ENCODE results near the gene EXOC4.

The EXOC4 gene

GRCh38 chr7:133359449-133359848, 106.6 kb downstream of the EXOC4 start:
- Histone ChIP-seq H3K9me3 (ENCODE audit: control insufficient read depth, low read length) (no peaks in the 10 kb centered on the region), H3K27ac (ENCODE audit: low read depth, low read length, severe bottlenecking) (no peak overlapping the region), H3K4me3 (ENCODE audit: extremely low read depth, insufficient read depth, low read length, poor library complexity, severe bottlenecking) (no peak overlapping the region), H3K36me3 (ENCODE audit: control insufficient read depth, insufficient read depth, low read length) (no peaks in the 10 kb centered on the region), H3K4me1 (ENCODE audit: control insufficient read depth, insufficient read depth, low read length, poor library complexity, severe bottlenecking) (peaks cover 8% of the 10 kb centered on the region)

DNA sequence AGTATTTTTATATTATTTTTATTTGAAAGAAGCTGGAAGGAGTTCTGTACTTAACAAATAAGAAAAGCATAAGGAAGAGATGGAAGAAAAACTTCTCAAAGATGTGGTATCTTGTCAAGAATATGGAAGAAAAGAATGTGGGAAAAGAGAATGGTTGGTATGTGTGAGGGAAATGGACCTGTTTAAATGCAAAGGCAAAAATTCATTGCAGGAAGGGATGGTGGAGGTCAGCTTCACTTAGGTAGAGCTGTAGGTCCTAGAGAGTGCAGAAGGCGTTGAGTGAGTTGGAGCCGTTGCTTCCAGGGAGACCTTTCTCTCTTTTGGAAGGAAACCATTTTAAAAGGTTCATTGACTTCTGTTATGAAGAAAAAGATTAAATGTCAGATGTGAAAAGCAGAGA, 107.3 kb downstream of the EXOC4 start:
- Histone ChIP-seq H3K4me3 (ENCODE audit: extremely low read depth, insufficient read depth, low read length, poor library complexity, severe bottlenecking) (no peak overlapping the region), H3K36me3 (ENCODE audit: control insufficient read depth, insufficient read depth, low read length) (no peaks in the 10 kb centered on the region), H3K27ac (ENCODE audit: low read depth, low read length, severe bottlenecking) (no peak overlapping the region), H3K9me3 (ENCODE audit: control insufficient read depth, low read length) (no peaks in the 10 kb centered on the region), H3K4me1 (ENCODE audit: control insufficient read depth, insufficient read depth, low read length, poor library complexity, severe bottlenecking) (peaks cover 8% of the 10 kb centered on the region)
- 66 to 88% methylated on average over 2 of the region's 2 CpGs for WGBS, 2 experiments (ENCODE audit: insufficient coverage in 2 of 2)

DNA sequence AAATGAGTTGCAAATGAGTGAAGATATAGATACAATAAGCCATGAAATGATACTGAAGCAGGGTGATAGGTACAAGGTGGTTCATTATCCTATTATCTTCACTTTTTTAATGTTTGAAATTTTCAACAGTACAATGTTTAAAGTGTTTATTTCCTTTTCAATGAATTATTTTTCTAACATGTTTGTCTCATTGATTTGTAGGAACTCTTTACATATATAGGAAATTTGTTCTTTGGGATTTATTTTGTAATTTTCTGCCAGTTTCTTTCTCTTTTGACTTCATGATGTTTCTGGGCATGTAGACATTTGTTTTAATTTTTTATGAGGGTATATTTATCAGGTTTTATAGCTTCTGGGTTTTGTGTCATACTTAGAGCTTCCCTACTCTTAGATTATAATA, 108.9 kb downstream of the EXOC4 start:
- Histone ChIP-seq H3K27ac (ENCODE audit: low read depth, low read length, severe bottlenecking) (no peak overlapping the region), H3K9me3 (ENCODE audit: control insufficient read depth, low read length) (no peaks in the 10 kb centered on the region), H3K4me3 (ENCODE audit: extremely low read depth, insufficient read depth, low read length, poor library complexity, severe bottlenecking) (no peak overlapping the region), H3K36me3 (ENCODE audit: control insufficient read depth, insufficient read depth, low read length) (no peaks in the 10 kb centered on the region), H3K4me1 (ENCODE audit: control insufficient read depth, insufficient read depth, low read length, poor library complexity, severe bottlenecking) (peaks cover 11% of the 10 kb centered on the region)

DNA sequence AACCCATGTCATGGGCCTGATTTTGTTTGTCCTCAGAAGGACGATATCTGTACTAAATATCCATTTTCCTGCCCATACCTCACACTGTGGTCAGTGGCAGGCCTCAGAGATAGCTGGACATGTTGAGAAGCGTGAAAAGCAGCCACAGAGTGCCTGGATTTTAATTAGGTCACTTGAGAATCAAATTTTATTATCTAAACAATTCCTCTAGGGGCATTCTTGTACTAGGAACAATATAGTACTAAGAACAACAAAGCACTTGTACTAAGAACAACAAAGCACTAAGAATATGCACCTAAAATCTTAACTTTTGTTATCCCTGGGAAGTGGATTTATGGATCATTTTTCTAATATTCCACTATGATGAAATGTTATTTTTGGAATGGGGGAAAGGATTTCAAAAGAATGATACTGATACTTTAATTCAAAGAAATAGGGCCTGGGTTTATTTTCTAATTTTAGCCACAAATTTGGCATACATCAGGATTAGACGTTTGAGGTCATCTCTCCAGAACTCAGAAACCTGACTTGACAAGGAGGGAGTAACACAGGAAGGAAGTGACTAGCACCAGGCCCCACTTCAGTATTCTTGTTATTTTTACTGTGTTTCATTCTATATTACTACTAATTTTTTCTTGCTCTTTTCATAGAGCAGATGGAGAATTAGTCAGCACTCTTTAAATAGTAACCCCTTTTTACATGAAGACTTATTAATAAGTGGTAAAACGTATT, 112.2 kb downstream of the EXOC4 start:
- no peak overlapping the region for H3K4me3 ChIP-seq (ENCODE audit: extremely low read depth, insufficient read depth, low read length, poor library complexity, severe bottlenecking)
- no peak overlapping the region for H3K27ac ChIP-seq (ENCODE audit: low read depth, low read length, severe bottlenecking)
- 100% methylated on average over 1 of the region's 4 CpGs; no CpG with 5 or more reads in 1 of the 2 experiments for WGBS, 2 experiments (ENCODE audit: insufficient coverage in 2 of 2)
- H3K36me3 ChIP-seq (ENCODE audit: control insufficient read depth, insufficient read depth, low read length): no peaks in the 10 kb centered on the region
- H3K9me3 ChIP-seq (ENCODE audit: control insufficient read depth, low read length): no peaks in the 10 kb centered on the region
- peaks cover 3% of the 10 kb centered on the region for H3K4me1 ChIP-seq (ENCODE audit: control insufficient read depth, insufficient read depth, low read length, poor library complexity, severe bottlenecking)

- Histone ChIP-seq H3K27ac (ENCODE audit: low read depth, low read length, severe bottlenecking) (no peak overlapping the region), H3K4me1 (ENCODE audit: control insufficient read depth, insufficient read depth, low read length, poor library complexity, severe bottlenecking) (peaks cover 3% of the 10 kb centered on the region), H3K4me3 (ENCODE audit: extremely low read depth, insufficient read depth, low read length, poor library complexity, severe bottlenecking) (no peak overlapping the region), H3K9me3 (ENCODE audit: control insufficient read depth, low read length) (no peaks in the 10 kb centered on the region), H3K36me3 (ENCODE audit: control insufficient read depth, insufficient read depth, low read length) (no peaks in the 10 kb centered on the region)
- no CpG with 5 or more reads among the region's 3 CpGs for WGBS, 2 experiments (ENCODE audit: insufficient coverage in 2 of 2)
Measured at GRCh38 chr7:133365917-133366316, 113.0 kb downstream of the EXOC4 start.

DNA sequence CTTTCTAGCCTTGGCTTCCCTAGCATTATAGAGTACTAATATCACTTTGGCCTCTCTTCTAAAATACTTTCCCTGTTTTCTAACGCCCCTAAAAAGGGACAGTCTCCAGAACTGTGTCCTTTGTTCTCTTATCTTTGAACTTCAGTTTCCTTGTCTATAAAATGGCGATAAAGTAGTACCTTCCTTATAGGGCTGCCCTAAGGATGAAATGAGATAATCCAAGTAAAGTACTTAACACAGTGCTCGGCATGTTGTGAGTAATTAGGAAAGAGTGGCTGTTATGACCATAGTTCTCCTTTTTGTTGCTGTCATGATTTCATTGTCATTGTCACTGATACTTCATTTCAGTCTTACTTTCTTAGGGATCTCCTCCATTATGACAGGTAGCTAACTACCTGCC, 114.7 kb downstream of the EXOC4 start:
- Histone ChIP-seq H3K27ac (ENCODE audit: low read depth, low read length, severe bottlenecking) (no peak overlapping the region), H3K4me3 (ENCODE audit: extremely low read depth, insufficient read depth, low read length, poor library complexity, severe bottlenecking) (no peak overlapping the region), H3K36me3 (ENCODE audit: control insufficient read depth, insufficient read depth, low read length) (no peaks in the 10 kb centered on the region), H3K4me1 (ENCODE audit: control insufficient read depth, insufficient read depth, low read length, poor library complexity, severe bottlenecking) (peaks cover 3% of the 10 kb centered on the region), H3K9me3 (ENCODE audit: control insufficient read depth, low read length) (no peaks in the 10 kb centered on the region)
- WGBS, 2 experiments (ENCODE audit: insufficient coverage in 2 of 2): 83 to 94% methylated on average over 1 to 2 of the region's 3 CpGs

- H3K4me3 ChIP-seq (ENCODE audit: extremely low read depth, insufficient read depth, low read length, poor library complexity, severe bottlenecking): no peak overlapping the region
- 77% methylated on average over 2 of the region's 3 CpGs; no CpG with 5 or more reads in 1 of the 2 experiments for WGBS, 2 experiments (ENCODE audit: insufficient coverage in 2 of 2)
Measured at GRCh38 chr7:133369130-133369529, 116.3 kb downstream of the EXOC4 start.

GRCh38 chr7:133371616-133372015, 118.7 kb downstream of the EXOC4 start:
- Histone ChIP-seq H3K4me3 (ENCODE audit: extremely low read depth, insufficient read depth, low read length, poor library complexity, severe bottlenecking) (no peak overlapping the region), H3K27ac (ENCODE audit: low read depth, low read length, severe bottlenecking) (no peak overlapping the region), H3K4me1 (ENCODE audit: control insufficient read depth, insufficient read depth, low read length, poor library complexity, severe bottlenecking) (no peaks in the 10 kb centered on the region), H3K9me3 (ENCODE audit: control insufficient read depth, low read length) (no peaks in the 10 kb centered on the region), H3K36me3 (ENCODE audit: control insufficient read depth, insufficient read depth, low read length) (peaks cover 3% of the 10 kb centered on the region)
- WGBS, 2 experiments (ENCODE audit: insufficient coverage in 2 of 2): 89 to 92% methylated on average over 2 of the region's 4 CpGs

More at GRCh38 chr7:133369130-133369529, 116.3 kb downstream of the EXOC4 start:
- Histone ChIP-seq H3K9me3 (ENCODE audit: control insufficient read depth, low read length) (no peaks in the 10 kb centered on the region), H3K27ac (ENCODE audit: low read depth, low read length, severe bottlenecking) (no peak overlapping the region), H3K36me3 (ENCODE audit: control insufficient read depth, insufficient read depth, low read length) (no peaks in the 10 kb centered on the region), H3K4me1 (ENCODE audit: control insufficient read depth, insufficient read depth, low read length, poor library complexity, severe bottlenecking) (peaks cover 3% of the 10 kb centered on the region)

DNA sequence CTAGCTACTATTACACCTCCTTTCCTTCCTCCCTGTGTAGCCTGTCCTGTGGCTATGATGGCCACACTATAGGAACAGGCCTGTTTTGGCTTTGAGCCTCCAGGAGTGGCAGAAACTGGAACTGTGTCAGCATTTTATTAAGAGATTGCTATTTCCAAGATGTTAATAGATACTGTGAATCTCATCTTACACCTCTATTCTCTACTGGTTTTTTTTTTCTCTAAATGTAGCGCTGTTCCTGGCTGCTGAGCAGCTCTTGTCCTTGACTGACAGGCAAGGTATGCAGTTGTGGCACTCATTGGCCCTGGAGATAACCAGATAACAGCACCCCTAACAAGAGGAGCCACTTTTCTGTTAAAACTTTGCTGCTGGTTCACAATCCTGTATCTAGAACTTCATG, 119.5 kb downstream of the EXOC4 start:
- Histone ChIP-seq H3K36me3 (ENCODE audit: control insufficient read depth, insufficient read depth, low read length) (peaks cover 6% of the 10 kb centered on the region), H3K4me3 (ENCODE audit: extremely low read depth, insufficient read depth, low read length, poor library complexity, severe bottlenecking) (no peak overlapping the region), H3K27ac (ENCODE audit: low read depth, low read length, severe bottlenecking) (no peak overlapping the region), H3K4me1 (ENCODE audit: control insufficient read depth, insufficient read depth, low read length, poor library complexity, severe bottlenecking) (no peaks in the 10 kb centered on the region), H3K9me3 (ENCODE audit: control insufficient read depth, low read length) (no peaks in the 10 kb centered on the region)
- WGBS, 2 experiments (ENCODE audit: insufficient coverage in 2 of 2): 100% methylated on average over 1 of the region's 1 CpG

DNA sequence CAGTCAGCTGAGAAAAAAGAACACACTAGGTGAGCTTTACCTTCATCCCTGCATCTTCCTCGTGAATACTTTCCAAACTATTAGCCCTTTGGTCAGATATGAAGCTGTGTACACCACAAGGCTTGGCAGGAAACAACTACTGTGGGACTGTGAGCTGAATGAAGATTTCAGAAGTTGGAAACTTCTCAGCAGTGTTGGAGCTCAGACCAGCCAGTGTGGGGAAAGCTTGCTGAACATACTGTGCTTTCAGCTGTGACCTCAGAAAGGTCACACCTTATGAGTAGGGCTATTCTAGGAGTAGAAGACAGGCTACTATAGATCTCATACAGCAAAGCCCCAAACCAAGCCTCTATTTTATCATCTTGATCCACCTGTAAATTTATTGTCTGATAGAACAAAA, 123.6 kb downstream of the EXOC4 start:
- WGBS, 2 experiments (ENCODE audit: insufficient coverage in 2 of 2): no CpG with 5 or more reads among the region's 1 CpG
- H3K4me1 ChIP-seq (ENCODE audit: control insufficient read depth, insufficient read depth, low read length, poor library complexity, severe bottlenecking): no peaks in the 10 kb centered on the region
- no peak overlapping the region for H3K27ac ChIP-seq (ENCODE audit: low read depth, low read length, severe bottlenecking)
- H3K36me3 ChIP-seq (ENCODE audit: control insufficient read depth, insufficient read depth, low read length): peaks cover 6% of the 10 kb centered on the region
- no peak overlapping the region for H3K4me3 ChIP-seq (ENCODE audit: extremely low read depth, insufficient read depth, low read length, poor library complexity, severe bottlenecking)
- no peaks in the 10 kb centered on the region for H3K9me3 ChIP-seq (ENCODE audit: control insufficient read depth, low read length)

DNA sequence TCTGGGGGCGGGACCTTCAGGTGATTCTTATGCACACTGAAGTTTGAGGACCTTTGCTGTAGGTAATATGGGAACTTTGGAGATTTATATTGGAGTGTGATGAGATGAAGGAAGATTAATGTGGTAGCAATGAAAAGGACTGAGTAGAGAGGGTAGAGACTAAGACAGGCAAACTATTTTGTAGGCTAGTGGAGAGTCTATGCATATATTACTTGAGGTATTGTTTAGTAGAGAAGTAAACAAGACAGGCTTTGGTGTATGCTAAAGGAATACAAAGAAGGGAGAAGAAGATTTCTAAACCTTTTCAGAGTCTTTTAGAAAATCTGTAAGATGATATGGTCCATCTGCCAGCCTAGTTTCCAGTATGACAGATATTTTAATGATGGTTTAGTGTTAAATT, 129.1 kb downstream of the EXOC4 start:
- WGBS, 2 experiments (ENCODE audit: insufficient coverage in 2 of 2): 100% methylated on average over 1 of the region's 1 CpG
- H3K4me1 ChIP-seq (ENCODE audit: control insufficient read depth, insufficient read depth, low read length, poor library complexity, severe bottlenecking): peaks cover 5% of the 10 kb centered on the region

More for the DNA sequence above, 129.1 kb downstream of the EXOC4 start:
- H3K36me3 ChIP-seq (ENCODE audit: control insufficient read depth, insufficient read depth, low read length): peaks cover under 1% of the 10 kb centered on the region
- H3K9me3 ChIP-seq (ENCODE audit: control insufficient read depth, low read length): no peaks in the 10 kb centered on the region
- no peak overlapping the region for H3K4me3 ChIP-seq (ENCODE audit: extremely low read depth, insufficient read depth, low read length, poor library complexity, severe bottlenecking)
- H3K27ac ChIP-seq (ENCODE audit: low read depth, low read length, severe bottlenecking): no peak overlapping the region
